ENCODE results near the gene GHRHR.

The GHRHR gene

GRCh38 chr7:30987178-30987577 is 23.4 kb downstream of the GHRHR start:
- DNase-seq, result no peak

DNA sequence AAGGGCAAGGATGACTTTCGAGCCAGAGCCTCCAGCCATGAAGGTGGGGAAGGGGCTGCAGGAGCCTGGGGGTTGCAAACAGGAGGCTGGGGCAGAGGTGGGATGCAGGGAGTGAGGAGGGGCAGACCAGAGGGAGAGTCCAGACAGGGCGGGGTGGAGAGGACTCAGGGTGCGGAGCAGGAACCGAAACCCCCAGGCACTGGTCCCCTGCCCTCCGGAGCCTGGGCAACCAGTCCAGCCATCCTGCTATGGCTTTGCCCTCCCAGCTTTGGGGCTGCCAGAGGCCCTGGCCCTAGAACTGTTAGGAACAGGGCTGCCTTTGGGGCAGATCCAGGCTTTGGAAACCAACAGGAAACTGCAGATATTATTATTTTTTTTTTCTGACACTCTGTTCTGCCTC is 24.2 kb downstream of the GHRHR start:
- DNase-seq, result no peak

DNA sequence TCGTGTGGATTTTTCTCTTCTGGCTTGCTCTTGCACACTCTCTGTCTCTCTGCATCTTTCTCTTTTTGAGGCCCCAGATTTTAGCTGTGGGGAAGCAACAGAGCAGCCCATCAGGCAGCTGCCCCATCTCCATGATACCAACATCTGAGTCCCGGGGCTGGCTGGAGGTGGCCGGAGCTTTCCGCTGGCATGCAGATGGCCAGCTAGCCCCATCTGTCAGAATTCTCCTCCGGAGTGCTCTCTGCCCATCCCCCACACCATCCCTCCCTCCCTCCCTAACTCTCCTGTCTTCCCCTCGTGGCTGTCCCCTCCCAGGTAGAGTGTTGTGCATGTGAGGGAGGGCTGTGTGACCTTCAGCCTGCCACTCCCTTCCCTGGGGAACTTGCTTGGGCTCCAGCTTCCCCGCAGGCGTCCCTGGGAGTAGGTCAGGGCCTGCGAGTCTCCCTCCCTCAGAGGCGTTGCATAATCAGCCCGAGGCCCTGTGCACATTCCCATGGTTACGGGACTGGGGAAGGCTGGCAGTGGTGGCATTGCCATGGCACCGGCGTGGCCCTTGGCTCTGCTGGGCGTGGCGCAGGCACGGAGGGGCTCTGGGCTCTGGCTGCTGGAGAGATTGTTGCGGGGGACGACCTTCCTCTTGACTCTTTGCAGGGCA is 24.7 kb downstream of the GHRHR start:
- DNase-seq, result no peak

GRCh38 chr7:30989008-30989823 is 25.5 kb downstream of the GHRHR start:
- no peak for DNase-seq

DNA sequence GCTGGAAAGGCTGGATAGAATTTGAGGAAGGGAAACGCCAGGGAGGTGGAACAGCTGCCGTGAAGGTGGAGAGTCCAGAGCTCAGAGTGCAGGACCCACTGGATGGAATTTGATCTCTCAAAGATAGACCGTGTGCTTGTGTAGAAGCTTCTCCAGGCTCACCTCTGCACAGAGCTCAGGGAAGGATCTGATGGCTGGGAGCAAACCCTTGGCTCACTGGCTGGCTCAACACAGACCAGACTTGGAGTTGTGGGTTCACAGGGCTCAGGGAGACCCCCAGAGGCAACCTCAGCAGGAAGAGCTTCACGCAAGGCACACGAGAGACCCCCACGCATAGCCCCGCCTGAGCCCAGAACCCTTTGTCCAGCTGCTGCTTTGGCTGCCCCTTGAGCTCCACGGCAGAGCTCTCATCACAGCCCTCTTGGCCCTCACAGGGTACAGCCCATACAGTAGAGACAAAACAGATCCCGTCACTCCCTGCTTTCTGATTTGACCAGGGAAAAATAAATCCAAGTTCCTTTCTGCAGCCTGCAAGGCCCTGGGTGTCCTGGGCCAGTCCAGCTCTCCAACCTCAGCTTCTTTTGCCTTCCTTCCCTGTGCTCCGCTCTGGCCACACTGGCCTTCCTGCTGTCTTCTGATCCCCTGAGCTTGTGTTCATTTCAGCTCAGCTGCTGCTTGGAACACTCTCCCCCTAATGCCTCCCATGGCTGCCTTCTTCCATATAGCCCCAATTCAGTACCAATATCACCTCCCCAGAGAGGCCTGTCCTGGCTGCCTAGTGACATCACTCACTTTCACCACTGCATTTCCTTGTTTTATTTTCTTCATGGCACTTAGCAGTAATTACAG is 26.3 kb downstream of the GHRHR start:
- DNase-seq, result no peak

- no peak for DNase-seq
Measured at GRCh38 chr7:30990673-30991170, 27.0 kb downstream of the GHRHR start.

DNA sequence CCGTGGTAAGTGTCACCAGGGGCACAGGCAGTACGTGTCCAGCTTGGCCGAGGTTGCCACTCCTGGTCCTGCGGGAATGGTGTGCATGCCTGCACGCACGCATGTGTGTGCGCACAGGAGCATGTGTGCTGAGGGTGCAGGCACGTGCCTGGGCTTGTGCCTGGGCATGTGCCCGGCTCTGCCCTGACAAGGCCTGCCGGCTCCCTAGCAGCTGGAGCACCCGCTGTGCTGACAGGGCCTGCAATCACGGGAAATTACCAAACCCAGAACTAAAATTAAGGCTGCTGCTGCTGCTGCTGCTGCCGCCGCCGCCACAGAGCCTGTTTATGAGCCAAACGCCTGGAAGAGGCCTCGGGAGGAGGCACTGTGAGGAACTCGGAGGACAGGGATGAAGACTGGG is 28.7 kb downstream of the GHRHR start:
- no peak for DNase-seq

- DNase-seq, result no peak
Measured at GRCh38 chr7:30994206-30995100, 30.7 kb downstream of the GHRHR start.

GRCh38 chr7:30995536-30995935 is 31.8 kb downstream of the GHRHR start:
- no peak for DNase-seq

DNA sequence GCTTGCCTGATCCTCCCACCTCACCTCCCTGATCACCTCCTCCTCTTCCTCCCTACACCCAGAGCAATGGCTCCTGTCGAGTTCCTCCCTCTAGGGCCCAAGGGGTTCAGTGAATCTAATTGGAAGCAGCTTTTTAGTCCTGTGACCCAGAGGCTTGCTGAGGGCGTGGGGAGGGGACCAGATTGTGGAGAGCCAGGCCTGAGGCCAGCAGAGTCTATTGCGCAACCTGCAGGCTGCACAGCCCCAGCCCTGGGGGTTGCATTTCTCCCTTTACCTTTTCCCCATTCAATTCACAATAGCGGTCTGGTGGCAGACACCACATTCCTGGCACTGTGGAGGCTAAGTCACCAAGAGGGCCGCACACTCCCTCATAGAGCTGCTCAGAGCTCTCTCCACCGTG is 32.5 kb downstream of the GHRHR start:
- DNase-seq, result no peak

DNA sequence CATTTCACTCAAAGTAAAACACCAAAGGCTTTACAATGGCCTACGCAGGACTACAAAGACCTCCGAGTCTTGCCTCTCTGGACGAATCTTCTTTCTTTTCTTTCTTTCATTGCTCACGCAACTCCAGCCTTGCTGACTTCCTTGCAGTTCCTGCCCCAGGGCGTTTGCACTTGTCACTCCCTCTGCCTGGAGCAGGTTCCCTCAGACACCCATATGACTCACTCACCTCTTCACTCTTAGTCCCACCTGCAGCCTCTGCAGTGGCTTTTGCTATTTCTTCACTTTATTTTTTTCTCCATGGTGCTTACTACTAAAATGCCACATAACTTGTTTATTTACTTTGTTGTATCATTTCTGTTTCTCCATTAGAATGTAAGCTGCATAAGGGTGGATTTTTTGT is 33.1 kb downstream of the GHRHR start:
- DNase-seq, result no peak

- DNase-seq, result no peak
Measured at GRCh38 chr7:30997316-30997715, 33.6 kb downstream of the GHRHR start.

DNA sequence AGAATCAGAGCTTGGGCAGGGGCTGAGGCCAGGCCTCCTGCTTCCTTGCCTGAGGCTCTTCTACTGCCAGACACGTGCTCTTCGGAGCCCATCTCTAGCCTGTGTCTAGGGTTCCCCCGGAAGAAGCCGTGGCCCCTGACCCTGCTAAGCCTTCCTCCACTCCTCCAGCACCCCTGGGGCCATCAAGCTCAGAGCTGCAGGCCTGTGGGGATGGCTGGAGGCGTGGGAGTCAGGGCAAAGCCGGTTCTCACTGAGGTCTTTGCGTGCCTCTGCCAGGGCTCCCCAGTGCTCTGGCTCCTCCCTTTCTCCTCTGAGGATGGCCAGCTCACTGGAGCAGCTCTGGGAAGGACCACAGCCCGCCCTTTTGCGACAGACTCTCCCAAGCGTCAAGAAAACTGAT is 34.4 kb downstream of the GHRHR start:
- DNase-seq, result no peak

- DNase-seq, result no peak
Measured at GRCh38 chr7:31000161-31000693, 36.5 kb downstream of the GHRHR start.

DNA sequence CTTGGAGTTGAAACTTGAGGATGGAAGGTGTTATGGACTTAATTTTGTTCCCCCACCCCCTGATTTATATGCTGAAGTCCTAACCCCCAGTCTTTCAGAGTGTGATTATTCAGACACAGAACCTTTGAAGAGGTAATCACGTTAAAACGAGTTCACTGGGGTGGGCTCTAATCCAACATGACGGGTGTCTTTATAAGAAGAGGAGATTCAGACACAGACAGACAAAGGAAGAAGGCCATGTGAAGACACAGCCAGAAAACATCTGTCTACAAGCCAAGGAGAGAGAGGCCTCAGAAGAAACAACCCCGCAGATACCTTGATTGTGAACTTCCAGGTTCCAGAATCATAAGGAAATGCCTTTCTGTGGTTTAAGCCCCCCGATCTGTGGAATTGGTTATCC is 37.0 kb downstream of the GHRHR start:
- DNase-seq, result no peak

DNA sequence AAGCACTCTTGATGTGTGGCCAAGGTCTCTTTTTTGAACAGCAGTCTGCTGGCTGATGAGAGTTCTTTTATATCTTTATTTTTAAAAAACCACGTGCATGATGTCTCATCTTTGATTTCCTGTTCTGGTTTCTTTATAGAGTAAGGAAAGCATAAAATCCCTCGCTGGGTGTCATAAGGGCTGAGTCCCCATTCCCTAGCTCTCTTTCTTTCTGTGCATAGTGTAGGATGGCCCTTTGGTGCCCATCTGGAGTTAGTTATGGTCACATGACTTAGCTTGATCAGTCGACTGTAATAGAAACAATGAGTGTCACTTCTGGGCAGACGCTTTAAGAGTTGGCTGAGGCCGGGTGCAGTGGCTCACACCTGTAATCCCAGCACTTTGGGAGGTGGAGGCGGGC is 38.5 kb downstream of the GHRHR start:
- DNase-seq, result no peak

- DNase-seq, result no peak
Measured at GRCh38 chr7:31003097-31003496, 39.3 kb downstream of the GHRHR start.

DNA sequence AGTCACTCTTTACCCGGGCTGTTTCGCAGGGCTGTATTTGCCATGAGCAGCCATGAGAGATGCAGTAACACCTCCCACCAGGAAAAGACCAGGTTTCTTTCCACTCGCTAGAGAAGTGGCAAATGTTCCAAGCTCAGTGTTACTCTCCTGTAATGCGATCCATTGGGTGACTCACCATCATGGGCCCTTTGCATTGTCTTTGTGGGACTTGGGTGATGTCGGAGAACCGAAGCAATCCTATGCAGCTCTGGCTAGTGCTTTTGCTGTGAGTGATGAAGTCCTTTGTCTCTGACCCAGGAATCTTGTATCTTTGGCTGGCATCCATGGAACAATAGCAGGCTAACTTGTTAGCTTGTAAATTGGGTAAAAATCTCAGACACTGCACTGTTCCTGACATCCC is 40.0 kb downstream of the GHRHR start:
- DNase-seq, result no peak

DNA sequence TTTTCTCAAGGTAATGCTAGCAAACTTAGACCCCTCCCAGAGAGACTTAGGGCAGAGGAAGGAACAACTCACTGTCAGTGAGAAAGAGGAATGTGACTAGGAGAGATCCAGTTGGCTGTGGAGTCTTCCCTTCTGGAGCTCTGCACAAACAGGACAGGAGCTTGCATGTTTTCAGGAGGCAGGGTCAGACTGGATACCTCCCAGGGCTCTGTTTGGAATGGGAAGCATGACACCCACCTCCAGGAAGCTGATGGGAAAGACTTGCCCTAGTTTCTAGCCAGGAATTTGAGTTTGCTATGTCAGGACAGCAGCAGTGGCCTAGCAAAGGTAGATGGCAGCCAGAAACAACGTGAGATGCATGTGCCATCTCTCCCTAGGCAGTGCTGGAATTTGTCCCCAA is 40.6 kb downstream of the GHRHR start:
- DNase-seq, result no peak

- no peak for DNase-seq
Measured at GRCh38 chr7:31006857-31007256, 43.1 kb downstream of the GHRHR start.

DNA sequence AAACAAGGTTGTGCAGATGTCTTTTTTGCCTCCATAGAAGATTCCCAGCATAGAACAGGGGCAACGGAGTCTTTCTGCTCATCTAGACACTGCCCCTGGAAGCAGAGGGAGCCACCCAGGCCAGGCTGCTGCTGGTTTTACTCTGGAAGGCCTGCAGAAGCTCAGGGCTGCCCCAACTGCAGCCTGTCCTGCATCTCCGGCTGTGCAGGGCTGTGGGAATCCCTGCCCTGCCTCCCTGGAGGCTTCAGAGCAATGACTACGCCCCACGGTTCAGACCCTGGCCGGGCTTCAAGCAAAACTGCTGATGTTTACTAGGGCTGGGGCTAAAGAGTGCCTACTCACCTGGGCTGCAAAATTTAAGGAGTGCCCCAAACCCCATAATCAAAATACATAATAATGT is 43.9 kb downstream of the GHRHR start:
- no peak for DNase-seq

DNA sequence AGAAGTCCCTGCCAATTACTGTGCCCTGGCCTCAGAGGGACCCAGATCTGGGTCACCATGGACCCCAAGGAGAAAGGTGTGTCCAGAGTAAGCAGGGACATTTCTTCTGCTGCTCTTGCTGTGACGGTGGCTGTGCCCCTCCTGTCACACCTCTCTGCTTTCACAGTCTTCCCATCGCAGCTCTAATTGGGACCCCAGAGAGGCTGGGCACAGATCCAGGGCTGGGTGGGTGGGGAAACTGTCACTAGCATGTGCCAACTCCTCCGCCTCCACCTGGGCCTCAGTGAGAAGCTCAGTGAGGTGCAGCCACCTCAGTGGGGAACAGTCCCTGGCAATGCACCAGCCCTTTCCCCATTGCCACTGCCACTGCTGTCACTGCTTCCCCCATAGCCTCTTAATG is 51.1 kb downstream of the GHRHR start:
- DNase-seq, result no peak
